Measurements from ENCODE around the gene CEACAM8.
"Not testable (repeated sequence)": the region's sequence is repeated elsewhere in the genome, so short reads cannot be mapped to it uniquely, and the experiment has no call there.

CEACAM8 gene

GRCh38 chr19:42571116-42571515 lies 23.6 kb downstream of the CEACAM8 start:
- DNase-seq: no peak

GRCh38 chr19:42569193-42569592 lies 25.5 kb downstream of the CEACAM8 start:
- DNase-seq: no peak

DNA sequence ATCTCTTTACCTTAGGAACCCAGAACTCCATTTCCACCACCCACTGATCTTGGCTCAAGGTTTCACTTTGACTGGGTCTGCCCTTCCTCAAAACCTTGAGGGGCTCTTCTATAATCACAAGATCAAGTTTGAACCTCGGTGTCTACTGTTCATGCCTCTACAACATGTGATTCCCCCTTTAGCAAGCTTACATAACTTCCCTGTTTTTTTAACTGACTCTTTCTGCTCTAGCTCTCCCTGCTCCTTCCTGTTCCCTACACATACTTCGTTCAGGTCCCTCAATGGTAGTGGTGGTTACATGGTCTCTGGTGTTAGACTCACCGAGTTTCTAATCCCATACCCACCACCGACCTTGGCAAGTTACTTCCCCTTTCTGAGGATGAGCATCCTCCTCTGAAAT lies 26.7 kb downstream of the CEACAM8 start:
- no peak for DNase-seq

GRCh38 chr19:42567567-42567966 lies 27.2 kb downstream of the CEACAM8 start:
- no peak for DNase-seq

DNA sequence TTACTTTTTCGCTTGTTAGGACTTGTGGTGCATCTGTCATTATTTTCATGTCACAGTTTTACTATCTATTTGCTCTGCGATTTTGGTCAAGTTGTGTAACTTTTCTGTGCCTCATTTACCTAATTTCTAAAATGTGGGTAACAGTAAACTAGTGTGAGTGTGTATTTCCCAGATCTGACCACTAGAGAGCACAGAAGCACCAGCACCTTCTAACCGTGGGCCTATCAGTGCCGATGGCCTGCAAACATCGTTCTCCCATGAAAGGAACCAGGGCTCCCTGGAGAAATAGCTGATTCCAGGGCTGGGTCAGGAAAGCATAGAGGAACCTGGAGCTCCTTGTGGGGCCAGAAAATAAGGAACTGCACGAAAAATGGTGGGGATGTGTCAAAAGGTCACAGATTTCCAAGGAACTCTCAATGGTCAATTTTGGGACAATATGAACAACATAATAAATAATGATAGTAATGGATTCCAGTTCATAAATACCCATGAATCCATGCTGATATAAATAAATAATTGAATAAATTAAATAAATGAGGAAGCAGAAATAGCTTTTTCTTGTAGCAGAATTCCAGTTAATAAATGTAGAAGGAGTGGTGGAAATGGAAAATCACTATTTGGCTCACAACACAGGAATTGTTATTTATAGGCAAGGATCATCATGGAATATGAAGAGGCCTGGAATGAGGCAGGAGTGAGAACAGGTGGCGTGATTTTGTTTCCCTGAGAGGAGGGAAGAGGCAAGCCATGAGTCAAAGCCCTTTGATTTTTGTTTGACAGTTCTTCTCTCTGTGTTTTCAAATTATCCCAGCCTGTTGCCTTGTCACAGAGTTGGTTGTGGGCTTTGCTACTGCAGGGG lies 31.1 kb downstream of the CEACAM8 start:
- DNase-seq: peak; percentile 12 to 57 (median 19)

GRCh38 chr19:42561512-42561911 lies 33.2 kb downstream of the CEACAM8 start:
- DNase-seq: no peak

- DNase-seq: no peak
These were observed 34.0 kb downstream of the CEACAM8 start for GRCh38 chr19:42560731-42561130.

DNA sequence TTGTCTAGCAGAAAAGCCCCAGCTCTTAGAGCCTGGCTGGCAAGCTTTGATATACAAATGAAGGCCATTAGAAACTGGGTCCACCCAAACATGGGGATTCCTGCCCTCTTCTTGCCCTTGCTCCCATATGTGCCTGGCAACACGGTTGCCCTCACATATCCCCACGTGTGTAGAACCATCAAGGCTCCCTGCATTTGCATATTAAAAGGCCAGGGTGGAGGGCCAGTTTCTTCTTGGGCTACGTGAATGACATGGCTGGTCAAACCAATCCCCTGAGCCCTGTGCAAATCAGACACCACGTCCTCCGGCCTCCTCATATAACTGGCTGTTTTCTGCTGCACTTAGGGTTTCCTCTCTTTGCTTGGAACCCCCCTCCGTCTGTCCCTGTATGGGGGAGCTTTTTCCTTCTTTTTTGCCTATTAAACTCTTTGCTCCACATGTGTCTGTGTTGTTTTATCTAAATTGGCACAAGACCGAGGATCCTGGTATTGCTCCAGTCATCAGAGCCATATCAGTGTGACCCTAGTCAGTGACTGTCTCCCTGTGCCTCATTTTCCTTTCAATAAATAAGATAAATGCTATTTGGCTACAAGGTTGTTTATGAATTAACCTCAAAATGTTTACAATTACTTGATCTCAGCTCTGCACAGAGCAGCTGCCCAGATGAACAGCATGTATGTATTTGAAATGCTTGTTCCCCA lies 36.1 kb downstream of the CEACAM8 start:
- no peak for DNase-seq

DNA sequence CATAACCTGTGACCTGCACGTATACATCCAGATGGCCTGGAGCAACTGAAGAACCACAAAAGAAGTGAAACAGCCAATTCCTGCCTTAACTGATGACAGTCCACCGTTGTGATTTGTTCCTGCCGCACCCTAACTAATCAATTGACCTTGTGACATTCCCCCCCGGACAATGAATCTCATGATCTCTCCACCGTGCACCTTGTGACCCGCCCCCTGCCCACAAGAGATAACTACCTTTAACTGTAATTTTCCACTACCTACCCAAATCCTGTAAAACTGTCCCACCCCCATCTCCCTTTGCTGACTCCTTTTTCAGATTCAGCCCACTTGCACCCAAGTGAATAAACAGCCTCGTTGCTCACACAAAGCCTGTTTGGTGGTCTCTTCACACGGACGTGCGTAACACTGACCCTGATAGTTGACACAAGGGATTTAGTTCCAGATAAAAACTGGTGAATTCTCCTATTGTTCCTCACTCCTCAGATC lies 37.3 kb downstream of the CEACAM8 start:
- not testable (repeated sequence) for DNase-seq

DNA sequence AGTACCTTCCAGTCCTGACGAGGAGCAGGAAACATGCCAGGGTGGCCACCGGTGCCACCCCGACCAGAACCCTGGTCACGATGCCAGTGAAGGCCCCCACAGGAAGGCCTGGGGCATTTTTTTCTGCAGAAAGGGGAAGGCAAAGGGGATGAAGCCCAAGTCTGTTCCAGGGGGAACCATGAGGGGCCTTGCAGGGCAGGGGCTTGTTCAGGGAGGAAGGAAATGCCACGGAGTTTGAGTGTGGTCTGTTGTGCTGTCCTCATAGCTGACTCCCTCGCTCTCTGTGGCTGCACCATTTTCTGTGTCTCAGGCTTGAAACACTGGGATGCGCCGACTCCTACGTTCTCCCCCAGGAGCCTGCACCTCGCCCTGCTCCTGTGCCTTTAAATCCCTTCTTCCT lies 38.9 kb downstream of the CEACAM8 start:
- DNase-seq: no peak

- no peak for DNase-seq
These were observed 39.4 kb downstream of the CEACAM8 start for GRCh38 chr19:42555317-42555716.

DNA sequence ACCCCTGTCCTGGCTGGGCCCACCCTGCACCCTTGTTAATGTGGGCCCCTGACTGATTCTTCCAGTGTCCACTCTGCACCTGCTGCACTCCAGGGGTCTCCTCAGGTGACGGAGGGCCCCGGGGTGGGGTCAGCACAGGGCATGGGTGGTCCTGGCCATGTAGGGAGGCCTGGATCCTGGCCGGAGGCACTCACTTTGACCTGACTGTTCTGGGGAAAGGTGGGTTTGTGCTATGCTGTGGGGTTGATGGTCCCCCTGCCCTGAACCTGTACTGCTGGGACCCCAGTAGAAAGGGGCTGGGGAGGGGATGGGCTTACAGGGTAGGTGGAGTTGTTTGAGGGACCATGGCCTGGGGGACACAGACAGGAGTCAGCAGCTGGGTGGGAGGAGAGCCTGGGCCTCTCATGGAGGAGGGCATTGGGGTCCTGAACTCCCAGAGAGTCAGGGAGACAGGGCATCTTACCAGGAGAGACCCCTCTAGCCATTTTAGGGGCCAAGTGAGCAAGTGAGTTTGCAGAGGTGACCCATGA lies 40.6 kb downstream of the CEACAM8 start:
- DNase-seq: no peak

DNA sequence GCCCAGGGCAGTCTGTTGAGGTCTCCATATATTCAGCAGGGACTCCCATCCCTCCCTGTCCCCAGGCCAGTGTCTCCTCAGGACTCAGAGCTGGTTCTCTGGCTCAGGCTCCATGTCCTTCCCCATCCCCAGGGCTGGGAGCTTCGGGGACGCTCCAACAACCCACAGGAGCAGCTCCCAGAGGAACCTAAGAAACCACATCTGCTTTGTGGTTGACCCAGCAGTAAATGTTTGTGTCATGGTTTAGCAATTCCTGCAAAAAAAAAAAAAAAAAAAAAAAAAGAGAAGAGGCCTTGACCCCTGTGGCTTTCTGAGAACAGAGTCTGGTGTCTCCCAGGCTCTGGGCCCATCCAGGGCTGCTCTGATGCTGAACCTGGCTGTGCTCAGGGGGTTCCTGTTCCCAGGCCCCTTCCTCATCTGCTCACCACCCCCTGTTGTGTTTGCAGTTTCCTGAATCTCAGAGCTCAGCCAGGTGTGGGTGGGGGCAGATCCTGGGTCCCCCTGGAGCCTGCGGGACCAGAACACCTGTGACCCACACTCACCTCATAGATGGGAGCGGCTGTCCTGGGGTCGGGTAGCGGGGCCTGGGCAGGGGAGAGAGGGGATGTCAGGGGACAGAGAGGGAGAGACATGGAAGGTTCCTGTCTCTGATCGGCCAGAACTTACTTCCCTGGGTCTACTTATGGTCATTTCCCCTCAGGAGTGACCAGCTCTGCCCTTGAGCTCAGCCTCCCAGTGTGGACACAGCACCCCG lies 41.3 kb downstream of the CEACAM8 start:
- DNase-seq: no peak

DNA sequence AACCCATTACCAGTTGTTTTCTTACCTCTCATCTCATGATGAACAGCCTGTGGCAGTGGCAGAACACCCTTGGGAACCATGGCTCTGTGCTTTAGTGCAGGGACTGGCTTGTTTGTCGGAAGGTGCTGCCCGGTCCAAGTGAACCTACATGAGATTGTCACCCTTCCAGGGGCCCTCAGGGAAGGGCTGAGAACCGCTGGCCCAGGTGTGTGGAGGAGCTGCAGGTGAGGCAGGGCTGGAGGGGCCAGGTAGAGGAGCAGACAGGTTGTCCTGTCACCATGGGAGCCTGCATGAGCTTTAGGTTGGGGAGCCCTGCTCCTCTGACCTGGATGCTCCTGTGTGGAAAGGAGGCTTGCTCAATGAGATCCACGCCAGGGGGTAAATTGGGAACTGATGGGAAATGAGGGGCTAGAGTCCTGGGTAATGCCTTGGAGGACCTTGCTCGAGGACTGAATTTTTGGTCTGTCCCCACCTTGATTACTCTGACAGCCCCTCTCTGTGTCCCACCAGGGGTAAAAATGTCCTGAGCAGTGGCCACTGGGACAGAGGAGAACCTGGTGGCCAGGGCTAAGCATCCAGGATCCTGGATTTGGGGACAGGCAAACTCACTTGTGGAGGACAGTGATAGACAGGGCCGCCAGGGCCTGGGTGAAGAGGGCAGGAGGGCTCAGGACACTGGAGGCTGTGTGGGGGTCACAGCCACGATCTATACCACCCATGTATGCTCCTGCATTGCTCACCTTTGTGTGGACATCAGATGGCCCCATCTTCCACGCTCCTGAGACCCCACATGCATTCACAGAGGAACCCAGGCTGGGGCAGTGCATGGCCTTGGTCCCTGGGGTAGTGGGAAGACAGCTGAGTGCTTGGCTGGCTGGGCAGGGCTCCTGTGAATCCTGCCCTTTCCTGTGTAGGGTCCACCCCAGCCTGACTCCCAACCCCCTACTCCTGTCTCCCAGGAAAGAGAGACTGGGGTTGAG lies 42.3 kb downstream of the CEACAM8 start:
- DNase-seq: no peak

GRCh38 chr19:42550521-42550920 lies 44.2 kb downstream of the CEACAM8 start:
- not testable (repeated sequence) for DNase-seq

GRCh38 chr19:42549067-42549466 lies 45.7 kb downstream of the CEACAM8 start:
- not testable (repeated sequence) for DNase-seq

DNA sequence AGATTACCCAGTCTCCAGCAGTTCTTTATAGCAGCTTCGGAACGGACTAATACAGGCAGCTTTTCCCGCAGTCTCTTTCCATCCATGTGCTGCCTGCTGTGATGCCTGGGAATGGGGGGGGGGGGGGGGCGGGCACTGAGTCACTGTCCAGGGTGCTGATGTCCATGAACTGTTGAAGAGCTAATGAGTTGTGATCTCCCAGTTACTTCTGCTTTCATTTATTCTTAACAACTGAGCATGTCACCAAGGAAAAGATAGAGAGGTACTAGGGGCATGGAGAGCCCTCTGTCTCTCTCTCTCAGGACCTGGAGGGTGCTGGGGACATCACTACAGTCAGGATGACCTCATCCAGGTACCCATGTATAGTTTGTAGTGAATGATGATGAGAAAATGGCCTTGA lies 46.2 kb downstream of the CEACAM8 start:
- DNase-seq: no peak

GRCh38 chr19:42547929-42548328 lies 46.8 kb downstream of the CEACAM8 start:
- DNase-seq: no peak

GRCh38 chr19:42546831-42547500 lies 47.8 kb downstream of the CEACAM8 start:
- DNase-seq: no peak

DNA sequence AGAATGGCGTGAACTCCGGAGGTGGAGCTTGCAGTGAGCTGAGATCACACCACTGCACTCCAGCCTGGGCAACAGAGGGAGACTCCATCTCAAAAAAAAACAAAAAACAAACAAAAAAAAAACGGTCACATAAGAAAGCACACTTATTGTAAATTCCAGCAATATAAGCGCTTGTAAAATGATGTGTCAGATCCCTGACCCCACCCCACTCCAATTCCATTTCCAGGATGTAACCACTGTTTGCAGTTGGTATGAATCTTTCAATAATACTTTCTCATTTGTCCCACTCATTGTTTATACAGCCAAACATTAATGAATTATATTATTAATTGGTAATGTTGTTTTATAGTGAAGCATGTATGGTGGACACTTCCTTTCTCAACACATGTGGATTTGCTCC lies 50.6 kb downstream of the CEACAM8 start:
- DNase-seq: no peak

DNA sequence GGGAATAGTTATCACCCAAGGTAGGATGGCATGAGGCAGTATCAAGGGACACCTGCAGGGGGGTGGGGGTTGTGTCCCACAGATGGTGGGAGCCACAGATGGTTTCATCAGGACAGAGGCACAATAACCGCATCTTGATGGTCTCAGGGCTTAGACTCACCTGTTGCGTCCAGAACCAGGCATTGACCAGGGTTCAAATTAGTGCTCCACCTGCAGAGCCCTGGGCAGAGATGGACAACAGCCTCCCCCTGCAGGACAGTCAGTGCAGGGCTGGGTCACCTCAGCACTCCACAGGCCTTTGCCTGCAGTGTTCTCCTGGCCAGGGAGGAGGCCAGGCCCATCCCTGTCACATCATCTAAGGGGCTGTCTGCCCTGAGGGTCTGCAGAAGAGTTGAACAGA lies 51.9 kb downstream of the CEACAM8 start:
- no peak for DNase-seq

All from NCI-H1417 (cell line).